Measurements from ENCODE around the gene TUBA4B.

DNA sequence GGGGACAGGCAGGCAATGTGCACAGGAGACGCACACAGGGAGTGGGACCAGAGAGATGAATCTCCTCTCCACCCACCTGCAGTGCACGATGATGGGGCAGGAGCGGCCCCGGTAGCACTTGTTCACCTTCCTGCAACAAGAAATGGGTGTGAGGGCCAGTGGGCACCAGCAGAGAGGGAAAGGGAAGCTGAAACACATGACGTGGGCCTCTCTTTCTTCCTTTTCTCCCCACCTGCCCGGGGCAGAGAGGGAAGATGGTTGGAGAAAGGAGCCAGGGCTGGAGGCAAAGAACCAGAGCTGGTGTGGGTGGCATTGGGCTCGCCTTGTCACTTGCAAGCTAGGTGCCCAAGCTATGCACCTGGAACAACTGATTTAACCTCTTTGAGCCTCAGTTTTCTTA, 38.4 kb downstream of the TUBA4B start:
- TF ChIP-seq POLR2A (IDR thresholded peaks at IDR 0.05), result no peak
- TF ChIP-seq, protein P1, sequence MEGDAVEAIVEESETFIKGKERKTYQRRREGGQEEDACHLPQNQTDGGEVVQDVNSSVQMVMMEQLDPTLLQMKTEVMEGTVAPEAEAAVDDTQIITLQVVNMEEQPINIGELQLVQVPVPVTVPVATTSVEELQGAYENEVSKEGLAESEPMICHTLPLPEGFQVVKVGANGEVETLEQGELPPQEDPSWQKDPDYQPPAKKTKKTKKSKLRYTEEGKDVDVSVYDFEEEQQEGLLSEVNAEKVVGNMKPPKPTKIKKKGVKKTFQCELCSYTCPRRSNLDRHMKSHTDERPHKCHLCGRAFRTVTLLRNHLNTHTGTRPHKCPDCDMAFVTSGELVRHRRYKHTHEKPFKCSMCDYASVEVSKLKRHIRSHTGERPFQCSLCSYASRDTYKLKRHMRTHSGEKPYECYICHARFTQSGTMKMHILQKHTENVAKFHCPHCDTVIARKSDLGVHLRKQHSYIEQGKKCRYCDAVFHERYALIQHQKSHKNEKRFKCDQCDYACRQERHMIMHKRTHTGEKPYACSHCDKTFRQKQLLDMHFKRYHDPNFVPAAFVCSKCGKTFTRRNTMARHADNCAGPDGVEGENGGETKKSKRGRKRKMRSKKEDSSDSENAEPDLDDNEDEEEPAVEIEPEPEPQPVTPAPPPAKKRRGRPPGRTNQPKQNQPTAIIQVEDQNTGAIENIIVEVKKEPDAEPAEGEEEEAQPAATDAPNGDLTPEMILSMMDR (IDR thresholded peaks at IDR 0.05), result no peak

Measured in tibial nerve (tissue), 3 donors.